ENCODE results near the gene MYG1. TPM values are rescaled to one million over a fixed set of nuclear protein-coding genes. Genes with fewer than 3 reads are reported as not detected.
A peak's percentile ranks its signal among the peaks of the same experiment; 100 is the strongest.

MYG1 gene
- total and polyA plus RNA-seq, 2 of the 13 experiments (the other 11 are each of a cell fraction or from before 2014, with no cell fraction given) = 38.6 to 58.0 TPM

GRCh38 chr12:53251477-53252348 is 47.8 kb upstream of the MYG1 start (continued):
- TF ChIP-seq TFE3 (CRISPR knock-in tag; IDR thresholded peaks at IDR 0.05) = peak; percentile 43; the same call in 1 of the 2 replicates
- no peak for TF ChIP-seq ZFAT (CRISPR knock-in tag; conservative IDR thresholded peaks at IDR 0.05)
- no peak; the same call in 1 of the 2 replicates for TF ChIP-seq YEATS2 (CRISPR knock-in tag; IDR thresholded peaks at IDR 0.05; ENCODE audit: borderline replicate concordance)
- peak in 1 of 2 experiments; percentile 40; a peak in 1 of 4 replicates for TF ChIP-seq EP300 (IDR thresholded peaks at IDR 0.05; ENCODE audit: low read depth in 2 of 2, low read length in 2 of 2)
- TF ChIP-seq EP300 (CRISPR knock-in tag; IDR thresholded peaks at IDR 0.05; ENCODE audit: borderline replicate concordance) = no peak; the same call in 1 of the 2 replicates
- TF ChIP-seq ZNF598 (CRISPR knock-in tag; IDR thresholded peaks at IDR 0.05; ENCODE audit: borderline replicate concordance) = 0 out of 2 replicates have a peak, but pooled peaks have one; percentile 23
- TF ChIP-seq THYN1 (CRISPR knock-in tag; IDR thresholded peaks at IDR 0.05; ENCODE audit: borderline replicate concordance, low read depth) = no peak
- TF ChIP-seq TRIM22 (IDR thresholded peaks at IDR 0.05) = no peak
- TF ChIP-seq NFYC (CRISPR knock-in tag; IDR thresholded peaks at IDR 0.05) = no peak
- no peak for TF ChIP-seq ZNF703 (CRISPR knock-in tag; IDR thresholded peaks at IDR 0.05; ENCODE audit: borderline replicate concordance)
- peak; percentile 51; the same call in 1 of the 2 replicates for TF ChIP-seq MEIS2 (CRISPR knock-in tag; IDR thresholded peaks at IDR 0.05)
- TF ChIP-seq CHD4 (IDR thresholded peaks at IDR 0.05; ENCODE audit: borderline replicate concordance, low read length) = no peak
- TF ChIP-seq ZNF20 (CRISPR knock-in tag; IDR thresholded peaks at IDR 0.05) = no peak
- TF ChIP-seq RELA (CRISPR knock-in tag; IDR thresholded peaks at IDR 0.05) = no peak
- no peak for TF ChIP-seq MTF1 (CRISPR knock-in tag; IDR thresholded peaks at IDR 0.05)
- no peak for TF ChIP-seq BRD4 (CRISPR knock-in tag; IDR thresholded peaks at IDR 0.05)
- TF ChIP-seq NCOA1 (CRISPR knock-in tag; IDR thresholded peaks at IDR 0.05) = 0 out of 2 replicates have a peak, but pooled peaks have one; percentile 30
- no peak for TF ChIP-seq NFIC (IDR thresholded peaks at IDR 0.05; ENCODE audit: low read length)
- no peak for TF ChIP-seq ADNP (CRISPR knock-in tag; IDR thresholded peaks at IDR 0.05)
- TF ChIP-seq ZSCAN9 (CRISPR knock-in tag; IDR thresholded peaks at IDR 0.05; ENCODE audit: borderline replicate concordance) = no peak
- peak; percentile 49; the same call in 1 of the 2 replicates for TF ChIP-seq MXD1 (CRISPR knock-in tag; IDR thresholded peaks at IDR 0.05)
- no peak; the same call in 1 of the 2 replicates for TF ChIP-seq ZNF564 (CRISPR knock-in tag; IDR thresholded peaks at IDR 0.05)
- no peak for TF ChIP-seq ZNF841 (CRISPR knock-in tag; IDR thresholded peaks at IDR 0.05; ENCODE audit: borderline replicate concordance)
- no peak for TF ChIP-seq MLX (CRISPR knock-in tag; IDR thresholded peaks at IDR 0.05)
- TF ChIP-seq PREB (CRISPR knock-in tag; IDR thresholded peaks at IDR 0.05) = no peak

All from HepG2 (cell line).